Thyroid gland (tissue), 4 donors: ENCODE data around the gene CDC42EP2.

ENCODE experiments used
- CTCF ChIP-seq, 6 experiments: fragments of 200-600 bp in 3 of 6; fragments of 450-650 bp in 3 of 6; sonication (generic) in 3 of 6; IDR thresholded peaks; one replicate each; pipeline ENCODE4 v1.5.1; 2016 to 2019; ENCODE audit warnings: antibody characterized with exemption in 6 of 6, mild to moderate bottlenecking in 2 of 6, inconsistent platforms in 1 of 6, moderate library complexity in 1 of 6
- POLR2A ChIP-seq, 2 donors: fragments of 450-650 bp; IDR thresholded peaks; one replicate each; pipeline ENCODE4 v1.6.1; 2017; ENCODE audit warnings: antibody characterized with exemption in 2 of 2, mild to moderate bottlenecking in 2 of 2, moderate library complexity in 1 of 2

GRCh38 chr11:65355776-65356393 is 41.2 kb downstream of the CDC42EP2 start:
- TF ChIP-seq CTCF (IDR thresholded peaks at IDR 0.05): no peak
- no peak for TF ChIP-seq POLR2A (IDR thresholded peaks at IDR 0.05)
